ENCODE measurements around the gene ZNF334.

Gene ZNF334

DNA sequence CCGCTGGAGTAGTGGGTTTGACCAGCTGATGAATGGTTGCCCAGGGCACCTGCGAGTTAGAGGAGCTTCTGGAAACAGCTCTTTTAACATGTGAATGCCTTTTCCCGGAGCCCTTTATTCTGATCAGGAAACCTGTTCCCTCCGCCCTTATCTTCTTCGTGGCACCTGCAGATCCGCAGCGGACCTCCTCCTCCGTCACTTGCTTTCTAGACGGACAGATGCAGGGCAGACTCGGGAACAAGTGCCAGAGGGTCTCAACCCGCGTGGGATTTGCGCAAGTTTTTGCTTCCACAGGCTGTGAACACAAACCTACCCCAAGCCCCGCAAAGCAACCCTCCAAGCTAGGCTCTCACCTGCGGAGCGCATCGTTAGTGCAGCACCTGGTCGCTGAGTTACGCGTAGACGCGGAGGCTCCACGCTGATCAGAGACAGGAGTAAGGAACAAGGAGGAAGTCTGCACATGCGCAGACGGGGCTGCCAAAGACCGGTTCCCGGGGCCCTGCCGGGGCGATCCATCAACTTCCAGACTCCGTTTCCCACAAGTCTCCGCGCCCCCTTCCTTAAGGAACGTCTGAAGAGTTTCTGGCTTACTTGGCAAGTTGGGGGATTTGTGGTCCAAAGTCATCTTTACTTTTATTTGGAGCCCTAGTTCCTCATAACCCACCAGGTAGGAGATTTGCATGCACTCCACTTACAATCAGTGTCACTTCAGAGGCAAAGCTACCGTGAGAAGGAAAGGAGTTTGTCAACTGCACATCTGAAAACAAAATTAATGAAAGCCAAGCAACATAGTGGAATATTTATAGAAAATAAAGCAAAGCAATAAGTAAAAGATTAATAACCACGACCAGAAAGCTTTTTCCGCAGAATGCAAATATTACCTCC, 54.3 kb downstream of the ZNF334 start:
- TF ChIP-seq CTCF (IDR thresholded peaks at IDR 0.05; ENCODE audit: low read depth, low read length, missing control alignments): no peak
- no peak for DNase-seq (ENCODE audit: extremely low read depth, low read depth)
- no peak overlapping the region for H3K4me3 ChIP-seq (replicated peaks; ENCODE audit: low read depth, low read length)

GRCh38 chr20:46456255-46457028, 56.9 kb downstream of the ZNF334 start:
- DNase-seq (ENCODE audit: extremely low read depth, low read depth): no peak
- TF ChIP-seq CTCF (IDR thresholded peaks at IDR 0.05; ENCODE audit: low read depth, low read length, missing control alignments): no peak
- H3K4me3 ChIP-seq (replicated peaks; ENCODE audit: low read depth, low read length): no peak overlapping the region

- no peak overlapping the region for H3K4me3 ChIP-seq (replicated peaks; ENCODE audit: low read depth, low read length)
- DNase-seq (ENCODE audit: extremely low read depth, low read depth): no peak
- no peak for TF ChIP-seq CTCF (IDR thresholded peaks at IDR 0.05; ENCODE audit: low read depth, low read length, missing control alignments)
Measured at GRCh38 chr20:46455729-46456128, 57.6 kb downstream of the ZNF334 start.

Data from HFF-Myc (cell line).